Activated CD4-positive, alpha-beta T cell treated with anti-CD3 and anti-CD28 coated beads, Interleukin-10, Interleukin-2, amounts not matched to agents 100 ng/mL and 50 ng/mL, durations not matched to agents 16 hours and 8 hours (primary cell): ENCODE data around the gene HNRNPM.

Experiments used
- DNase-seq: peaks from one replicate; pipeline ENCODE4 v3.0.0-alpha.2; 2020

The HNRNPM gene

DNA sequence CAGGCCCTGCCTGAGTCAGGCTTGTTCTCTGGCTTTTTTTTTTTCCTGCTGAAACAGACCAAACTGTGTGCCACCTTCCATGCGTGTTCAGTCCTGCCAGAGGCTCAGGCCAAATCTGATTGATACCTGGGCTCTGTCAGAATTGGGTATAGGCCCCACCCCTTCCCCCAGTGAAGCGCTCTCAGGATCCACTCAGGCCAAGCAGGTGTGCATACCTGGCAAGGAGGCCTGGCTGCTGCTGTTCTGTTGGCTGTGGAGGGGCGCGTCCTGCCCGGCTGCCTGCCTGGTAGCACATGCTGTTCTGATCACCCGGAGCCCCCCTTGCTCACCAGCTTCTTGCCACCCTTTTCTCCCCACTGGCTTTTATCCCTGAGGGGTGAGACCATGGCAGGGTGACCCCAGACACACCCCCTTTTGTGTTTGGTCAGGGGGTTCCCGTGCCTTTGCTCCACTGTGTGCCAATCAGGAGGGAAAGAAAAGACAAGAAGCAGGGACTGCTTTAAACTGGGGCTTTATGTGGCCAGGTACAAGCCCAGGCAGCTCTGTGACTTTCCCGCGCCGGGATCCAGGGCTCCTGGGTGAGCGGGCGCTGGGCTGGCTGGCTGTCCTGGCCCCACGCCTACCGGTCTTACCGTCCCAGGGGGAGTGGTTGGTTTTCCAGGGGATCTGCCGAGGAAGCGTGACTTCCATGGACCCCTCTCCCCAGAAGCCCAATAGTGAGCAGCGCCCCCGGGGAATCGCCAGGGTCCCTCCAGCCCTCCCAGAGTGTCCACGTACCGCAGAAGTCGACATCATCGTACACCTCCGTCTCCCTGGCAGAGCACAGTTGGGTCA, 45.0 kb downstream of the HNRNPM start:
- DNase-seq, result no peak

DNA sequence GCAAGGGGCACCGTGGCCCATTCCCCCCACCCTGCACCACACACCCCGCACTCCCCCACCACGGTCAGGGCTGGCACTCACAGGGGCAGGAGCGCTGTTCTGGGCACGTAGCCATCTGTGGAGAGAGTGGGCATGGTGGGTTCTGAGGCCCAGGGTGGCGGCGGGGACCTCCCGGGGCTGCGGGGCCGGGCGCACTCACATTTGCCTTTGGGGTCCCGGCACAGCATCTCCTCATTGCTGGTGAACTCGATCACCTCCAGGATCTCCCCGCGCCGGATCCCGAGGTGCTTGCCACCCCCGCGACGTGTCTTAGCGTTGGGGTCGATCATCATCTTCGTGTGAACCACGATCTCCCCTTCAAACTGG, 45.6 kb downstream of the HNRNPM start:
- DNase-seq, result no peak

DNA sequence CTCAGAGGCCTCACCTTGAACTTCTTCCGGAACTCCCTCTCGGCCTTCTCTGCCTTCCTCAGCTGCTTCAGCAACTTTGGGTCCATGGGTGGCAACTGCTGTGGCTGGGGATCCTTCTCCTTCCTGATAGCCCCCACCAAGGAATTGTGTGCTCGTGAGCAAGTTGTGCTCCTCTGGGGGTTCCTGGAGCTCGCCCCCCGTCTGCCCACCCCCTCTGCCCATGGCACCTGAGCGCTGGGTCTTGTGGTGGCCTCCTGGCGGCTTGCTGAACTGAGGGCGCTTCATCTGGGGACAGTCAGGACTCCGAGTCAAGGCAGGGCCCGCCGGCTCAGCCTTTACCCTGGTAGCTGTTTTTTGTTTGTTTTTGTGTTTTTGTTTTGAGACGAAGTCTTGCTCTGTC, 46.1 kb downstream of the HNRNPM start:
- DNase-seq, result no peak

DNA sequence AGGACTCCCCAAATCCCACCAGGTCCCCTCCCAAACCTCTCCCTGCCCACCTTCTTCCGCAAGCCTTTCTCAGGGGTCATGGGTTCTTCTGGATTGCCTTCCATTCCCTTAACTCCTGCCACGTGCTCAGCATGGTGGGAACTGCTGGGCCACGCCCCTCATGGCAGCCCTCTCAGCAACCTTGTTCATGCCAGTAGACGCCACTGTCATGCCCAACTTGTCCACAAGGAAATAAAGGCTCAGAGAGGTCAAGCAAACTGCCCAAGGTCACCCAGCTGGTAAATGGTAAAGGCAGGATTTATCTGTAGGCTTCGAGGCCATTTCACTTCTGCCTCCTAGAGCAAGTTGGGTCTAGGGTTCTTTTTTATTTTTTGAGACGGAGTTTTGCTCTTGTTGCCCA, 46.8 kb downstream of the HNRNPM start:
- no peak for DNase-seq

DNA sequence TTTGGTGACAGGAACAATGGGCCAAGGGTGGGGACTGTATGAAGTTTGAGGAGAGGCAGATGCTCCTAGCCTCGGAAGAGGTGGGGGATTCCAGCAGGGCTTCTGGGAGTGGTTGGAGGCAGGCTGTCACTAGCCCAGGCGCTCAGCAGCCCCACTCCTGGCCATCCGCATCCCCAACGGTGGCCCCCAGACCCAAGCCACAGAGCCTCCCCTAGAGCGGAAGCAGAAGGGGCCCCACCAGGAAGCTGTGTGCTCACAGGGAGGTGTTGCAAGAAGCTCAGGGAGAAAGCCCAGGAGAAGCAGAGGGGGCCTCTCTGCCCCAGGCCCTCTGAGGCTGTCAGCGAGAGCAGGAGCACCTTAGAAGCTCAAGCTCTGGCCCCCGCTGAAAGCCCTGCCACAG, 49.4 kb downstream of the HNRNPM start:
- DNase-seq, result peak; percentile 25

DNA sequence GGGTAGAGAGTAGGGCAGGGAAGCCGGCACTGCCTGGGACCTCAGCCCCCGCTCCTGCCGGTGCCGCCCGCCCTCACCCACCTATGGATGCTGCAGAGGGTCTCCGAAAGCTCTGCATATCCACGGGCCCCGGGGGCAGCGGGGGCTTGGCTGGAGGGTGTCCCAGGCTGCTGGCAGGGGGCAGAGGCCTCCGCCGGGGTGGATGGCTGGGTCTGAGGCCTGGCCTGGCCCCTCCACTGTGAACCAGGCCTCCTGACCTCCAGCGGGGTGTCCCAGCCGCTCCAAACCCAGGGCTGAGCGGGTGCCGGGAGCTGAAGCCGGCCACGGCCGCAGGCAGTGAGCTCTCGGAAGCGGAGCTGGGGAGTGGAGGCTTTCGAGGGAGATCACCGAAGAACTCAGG, 53.5 kb downstream of the HNRNPM start:
- DNase-seq, result no peak

DNA sequence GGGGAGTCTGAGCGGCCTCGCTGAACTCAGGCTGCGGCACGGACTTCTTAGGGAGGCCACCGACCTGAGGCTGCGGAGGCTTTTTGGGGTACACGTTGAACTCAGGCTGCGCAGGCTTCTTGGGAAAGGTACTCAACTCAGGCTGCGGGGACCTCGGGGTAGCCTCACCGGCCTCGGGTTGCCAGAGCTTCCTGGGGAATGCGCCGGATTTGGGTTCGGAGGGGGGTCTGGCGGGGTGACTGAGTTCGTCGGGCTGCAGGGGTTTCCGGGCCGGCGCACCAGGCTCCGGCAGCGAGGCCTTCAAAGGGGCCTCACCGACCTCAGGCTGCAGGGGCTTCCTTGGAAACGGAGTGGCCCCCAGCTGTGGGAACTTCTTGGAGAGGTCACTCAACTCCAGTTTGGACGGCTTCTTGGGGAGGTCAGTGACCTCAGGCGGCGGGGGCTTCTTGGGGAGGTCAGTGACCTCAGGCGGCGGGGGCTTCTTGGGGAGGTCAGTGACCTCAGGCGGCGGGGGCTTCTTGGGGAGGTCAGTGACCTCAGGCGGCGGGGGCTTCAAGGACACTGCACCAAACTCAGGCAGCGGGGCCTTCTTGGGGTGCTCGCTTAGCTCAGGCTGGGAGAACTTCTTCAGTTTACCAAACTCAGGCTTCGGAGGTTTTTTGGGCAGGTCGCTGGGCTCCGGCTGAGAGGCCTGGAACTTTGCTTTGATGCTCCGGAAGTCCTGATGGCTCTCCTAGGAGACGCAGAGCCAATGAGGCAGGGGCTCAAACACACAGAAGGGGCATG, 54.5 kb downstream of the HNRNPM start:
- no peak for DNase-seq

DNA sequence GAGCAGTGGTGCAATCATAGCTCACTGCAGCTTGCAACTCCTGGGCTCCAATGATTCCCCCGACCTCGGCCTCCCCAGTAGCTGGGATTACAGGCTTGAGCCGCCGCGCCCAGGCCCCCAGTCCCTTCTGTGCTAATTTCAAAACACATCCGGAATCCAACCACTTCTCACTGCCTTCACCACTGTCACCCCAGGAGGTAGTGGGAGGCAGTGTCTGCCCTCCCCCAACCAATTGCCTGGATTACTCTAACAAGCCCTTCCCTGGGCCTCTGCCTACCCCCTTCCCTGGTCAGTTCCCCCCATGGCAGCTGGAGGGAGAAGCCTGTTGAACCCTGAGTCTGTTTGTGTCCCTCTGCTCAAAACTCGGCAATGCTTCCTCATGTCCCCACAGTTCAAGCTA, 55.4 kb downstream of the HNRNPM start:
- no peak for DNase-seq

DNA sequence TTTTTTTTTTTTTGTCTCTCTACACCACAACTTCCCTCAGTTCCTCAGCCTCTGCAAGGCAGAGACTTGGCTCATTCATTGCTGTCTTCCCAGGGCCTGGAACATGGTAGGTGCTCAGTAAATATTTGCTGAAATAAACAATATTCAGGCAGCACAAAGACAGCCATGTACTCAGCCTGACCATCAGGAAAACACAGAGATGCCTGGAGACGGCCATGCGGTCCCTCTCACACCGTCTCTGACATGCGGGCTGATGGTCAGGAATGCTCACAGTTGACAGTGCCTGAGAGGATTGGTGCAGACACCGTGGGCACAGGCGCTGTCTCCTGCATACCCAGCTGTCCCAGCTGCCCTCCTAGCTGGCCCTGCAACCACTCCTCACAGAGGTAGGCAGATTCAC, 56.7 kb downstream of the HNRNPM start:
- DNase-seq, result no peak

DNA sequence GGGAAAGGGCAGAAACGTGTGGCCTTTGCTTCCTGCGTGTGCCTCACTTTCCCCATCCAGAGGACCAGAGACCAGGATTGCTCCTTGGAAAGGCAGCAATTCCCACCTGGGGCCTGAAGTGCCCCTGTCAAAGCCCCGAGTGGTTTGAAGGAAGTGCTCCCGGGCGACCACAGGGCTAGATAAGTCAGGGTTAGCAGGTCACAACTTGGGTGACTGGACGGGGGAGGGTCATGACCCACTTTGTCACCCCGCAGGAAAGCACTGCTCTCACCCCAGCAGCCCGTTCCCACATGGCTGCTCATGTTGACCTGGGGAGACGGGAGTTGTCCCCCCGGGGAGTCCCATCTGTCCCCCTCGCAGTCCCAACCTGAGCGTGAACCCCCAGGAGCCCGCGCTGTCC, 57.2 kb downstream of the HNRNPM start:
- no peak for DNase-seq

DNA sequence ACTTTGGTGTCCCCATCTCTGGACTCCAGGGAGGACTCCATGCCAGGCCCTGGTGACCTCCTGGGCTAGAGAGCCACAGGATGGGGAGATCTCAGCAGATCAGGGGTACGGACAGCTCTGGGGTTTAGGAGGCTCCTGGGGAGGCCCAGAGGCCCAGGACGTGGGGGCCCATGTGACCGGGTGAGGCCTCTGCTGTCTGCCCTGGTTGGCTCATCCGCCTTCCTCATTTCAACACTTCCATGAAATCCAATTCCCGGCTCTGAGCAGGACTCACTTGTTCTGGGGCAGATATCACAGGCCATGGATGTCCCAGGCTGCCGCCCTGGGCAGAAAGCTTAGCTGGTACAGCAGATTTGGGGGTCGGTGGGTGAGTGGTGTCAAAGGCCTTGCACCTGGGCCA, 58.7 kb downstream of the HNRNPM start:
- no peak for DNase-seq

DNA sequence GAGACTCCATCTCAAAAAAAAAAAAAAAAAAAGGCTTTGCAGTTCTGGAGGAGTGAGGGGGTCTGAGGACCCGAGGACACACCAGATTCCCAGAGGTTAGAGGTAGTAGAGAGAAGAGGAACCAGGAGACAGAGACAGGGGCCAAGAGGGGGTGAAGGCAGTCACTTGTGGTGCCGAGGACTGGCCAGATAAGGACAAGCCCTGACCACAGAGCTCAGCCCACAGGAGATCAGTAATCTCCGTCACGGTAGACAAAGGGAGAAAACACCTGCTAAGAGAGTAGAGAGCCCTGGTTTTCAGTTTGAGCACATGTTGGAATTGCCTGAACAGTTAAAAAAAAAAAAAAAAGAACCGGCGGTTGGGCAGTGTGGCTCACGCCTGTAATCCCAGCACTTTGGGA, 59.4 kb downstream of the HNRNPM start:
- no peak for DNase-seq

DNA sequence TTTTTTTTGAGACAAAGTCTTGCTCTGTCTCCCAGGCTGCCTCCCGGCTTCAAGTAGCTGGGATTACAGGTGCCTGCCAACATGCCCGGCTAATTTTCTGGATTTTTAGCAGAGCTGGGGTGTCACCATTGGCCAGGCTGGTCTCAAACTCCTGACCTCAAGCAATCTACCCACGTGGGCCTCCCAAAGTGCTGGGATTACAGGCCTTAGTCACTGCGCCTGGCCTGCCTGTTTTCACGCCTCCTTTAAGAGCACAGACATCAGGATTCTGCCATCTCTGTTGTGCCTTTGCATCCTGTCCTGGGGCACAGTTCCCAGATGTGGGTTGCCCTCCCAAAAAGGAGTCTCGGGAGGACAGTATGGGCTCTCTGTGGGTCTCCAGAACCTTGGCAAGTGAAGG, 60.1 kb downstream of the HNRNPM start:
- no peak for DNase-seq

DNA sequence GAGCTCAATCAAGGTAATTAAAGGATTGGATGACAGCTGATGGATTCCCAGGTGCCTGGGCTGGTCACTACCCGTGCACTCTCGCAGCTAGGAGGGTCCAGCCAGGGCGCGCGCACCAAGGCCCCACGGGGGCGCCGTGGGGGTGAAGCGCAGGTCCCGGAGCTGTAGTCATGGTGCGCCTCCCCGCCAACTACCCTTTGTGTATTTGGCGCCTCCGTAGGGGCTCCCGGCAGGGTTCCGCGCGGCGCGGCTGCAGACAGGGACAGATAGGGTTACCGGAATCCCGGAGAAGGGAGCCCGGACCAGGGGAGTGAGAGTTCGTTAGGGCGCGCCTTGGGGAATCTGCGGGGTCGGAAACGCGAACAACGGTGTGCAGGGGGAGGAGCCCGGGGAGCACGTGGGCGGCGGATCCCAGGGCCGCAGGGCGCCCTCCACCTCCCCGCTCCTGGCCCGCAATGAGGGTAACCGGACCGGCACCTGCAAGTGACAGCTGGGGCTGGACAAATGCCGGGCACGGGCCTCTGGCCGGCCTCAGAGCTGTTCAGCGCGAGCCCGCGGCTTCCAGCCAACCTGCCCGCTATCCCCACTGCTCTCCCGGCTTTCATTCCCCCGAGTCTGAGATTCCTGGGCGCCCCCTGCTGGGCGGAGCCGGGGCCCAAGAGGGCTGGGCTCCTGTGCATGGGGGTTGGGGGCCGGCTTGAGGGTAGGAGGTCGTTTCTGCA, 61.1 kb downstream of the HNRNPM start:
- DNase-seq, result peak; percentile 79

DNA sequence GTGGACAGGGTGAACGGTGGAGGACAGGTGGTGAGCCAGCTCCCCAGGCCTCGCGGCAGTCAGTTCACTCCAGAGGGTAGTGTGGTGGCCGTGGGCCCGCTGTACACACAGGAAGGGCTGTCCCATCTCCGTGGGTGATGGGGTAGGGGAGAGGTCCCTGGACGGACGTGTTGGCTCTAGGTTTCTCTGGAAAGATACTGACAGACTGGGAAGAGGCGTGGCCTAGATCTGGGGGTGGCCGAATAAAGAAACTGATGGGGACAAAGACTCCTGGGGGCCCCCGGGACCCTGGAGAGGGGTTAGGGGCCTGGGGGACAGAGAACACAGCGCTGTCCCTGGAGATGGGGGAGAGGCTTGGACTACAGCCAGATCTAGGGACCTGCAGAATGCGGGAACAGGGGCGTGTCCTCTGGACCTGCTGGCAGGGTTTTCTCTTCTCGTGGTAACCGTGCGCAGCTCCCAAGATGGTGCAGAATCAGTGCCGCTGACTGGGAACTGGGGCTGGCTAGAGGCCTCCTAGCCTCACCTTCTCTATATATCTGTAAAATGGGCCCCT, 61.7 kb downstream of the HNRNPM start:
- no peak for DNase-seq

DNA sequence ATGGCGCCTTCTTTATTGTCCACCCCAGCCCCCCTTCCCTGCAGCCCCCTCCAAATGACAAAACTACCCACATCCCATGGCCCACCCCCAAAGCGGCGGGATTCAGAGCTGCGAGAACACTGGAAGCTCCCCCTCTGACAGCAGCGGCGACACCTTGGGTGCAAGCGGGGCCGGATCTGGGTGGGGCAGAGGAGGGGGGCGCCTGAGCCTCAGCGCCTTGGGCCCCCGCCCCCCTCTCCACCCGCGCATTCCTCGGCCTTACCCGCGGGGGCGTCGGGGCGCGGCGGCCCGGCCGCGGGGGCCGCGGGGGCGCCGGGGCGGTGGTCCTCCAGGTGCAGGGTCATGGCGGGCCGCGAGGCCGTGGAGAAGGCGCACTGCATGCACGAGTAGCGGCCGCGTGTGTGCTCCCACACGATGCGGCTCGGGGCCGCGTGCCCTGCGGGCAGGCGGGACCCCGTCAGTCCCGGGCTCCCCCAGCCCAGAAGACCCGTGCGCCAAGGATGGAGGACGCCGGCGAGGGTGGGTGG, 65.9 kb downstream of the HNRNPM start:
- no peak for DNase-seq

DNA sequence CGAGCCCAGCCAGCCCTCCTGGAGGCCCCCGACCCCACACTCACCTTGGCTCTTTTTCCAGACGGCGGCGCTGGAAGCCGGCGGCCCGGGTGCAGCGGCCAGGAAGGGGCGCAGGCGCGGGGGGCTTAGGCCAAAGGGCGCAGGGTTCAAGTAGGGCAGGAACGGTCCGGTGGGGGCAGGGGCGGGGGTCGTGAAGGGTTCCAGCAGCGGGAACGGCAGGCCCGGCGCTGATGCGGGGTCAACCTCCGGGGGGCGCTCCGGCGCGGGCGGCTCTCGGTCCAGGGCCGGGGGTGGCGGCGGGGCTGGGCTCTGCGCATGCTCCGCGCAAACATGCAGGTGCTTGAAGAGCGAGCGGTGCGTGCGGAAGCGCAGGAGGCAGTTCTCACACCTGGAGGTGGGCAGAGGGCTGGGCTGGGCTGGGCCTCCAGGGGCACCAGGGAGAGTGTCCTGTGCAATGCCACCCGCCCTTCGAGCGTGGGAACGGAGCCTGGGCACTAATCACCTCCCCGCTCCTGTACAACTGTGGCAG, 66.9 kb downstream of the HNRNPM start:
- no peak for DNase-seq

DNA sequence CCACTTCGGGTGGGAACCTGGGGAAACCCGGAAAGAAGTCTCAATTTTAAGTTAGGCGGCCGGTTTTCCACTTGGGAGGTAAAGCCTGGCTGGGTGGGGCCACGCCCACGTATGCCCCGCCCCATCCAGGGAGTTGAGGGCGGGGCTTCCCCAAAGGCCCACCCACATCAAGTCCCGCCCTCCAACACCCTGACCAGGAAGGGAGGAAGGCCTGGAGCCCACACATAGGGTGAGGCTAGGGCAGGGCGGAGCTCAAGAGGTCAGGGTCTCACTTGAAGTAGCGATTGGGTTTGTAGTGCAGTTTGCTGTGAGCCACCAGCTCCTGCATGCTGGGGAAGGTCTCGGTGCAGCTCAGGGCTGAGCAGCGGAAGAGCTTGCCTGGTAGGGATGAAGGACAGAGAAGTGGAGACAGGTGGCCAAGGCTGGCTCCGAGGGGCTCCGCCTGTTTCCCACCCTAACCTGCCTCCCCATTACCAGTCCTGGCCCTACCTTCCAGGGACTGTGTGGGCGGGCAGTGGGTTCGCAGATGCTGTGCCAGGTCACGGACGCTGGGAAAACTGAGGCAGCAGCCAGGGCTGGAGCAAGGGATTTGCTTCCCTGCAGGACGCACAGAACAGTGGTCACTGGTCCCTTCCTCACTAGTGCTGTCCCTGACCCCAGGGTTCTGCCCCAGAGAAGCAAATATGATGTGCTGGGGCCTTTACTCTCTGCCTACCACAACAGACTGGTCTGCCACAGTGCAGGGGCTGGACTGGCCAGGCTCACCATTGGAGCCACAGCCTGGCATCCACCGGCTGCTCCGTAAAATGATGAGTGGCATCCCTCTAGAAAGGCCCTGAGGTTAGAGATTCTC, 67.6 kb downstream of the HNRNPM start:
- peak; percentile 47 for DNase-seq

DNA sequence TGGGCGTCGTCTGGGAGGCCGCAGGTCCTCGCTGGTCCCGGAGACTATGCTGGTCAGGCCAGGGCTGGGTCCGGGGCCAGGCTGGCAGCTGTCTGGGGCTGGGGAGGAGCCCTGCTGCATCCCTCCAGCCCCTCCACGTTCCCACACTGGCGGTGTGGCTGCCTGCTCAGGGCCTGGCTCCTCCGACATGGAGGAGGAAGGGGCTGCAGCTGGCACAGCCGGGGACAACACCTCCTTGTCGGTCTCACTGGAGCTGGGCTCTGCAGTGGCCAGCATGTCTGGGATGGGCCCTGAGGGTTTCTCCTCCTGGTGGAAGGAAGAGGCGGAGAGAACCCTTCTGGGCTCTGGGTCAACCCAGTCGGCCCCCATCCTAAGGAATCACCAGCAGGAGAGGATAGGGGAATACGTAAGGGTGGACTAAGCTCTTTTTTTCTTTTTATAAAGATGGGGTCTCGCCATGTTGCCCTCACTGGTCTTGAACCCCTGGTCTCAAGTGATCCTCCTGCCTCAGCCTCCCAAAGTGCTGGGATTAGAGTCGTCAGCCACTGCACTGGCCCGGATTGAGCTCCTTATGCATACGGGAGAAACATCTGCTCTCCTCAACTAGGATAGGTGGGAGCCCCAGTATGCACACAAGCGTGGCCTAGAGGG, 68.4 kb downstream of the HNRNPM start:
- no peak for DNase-seq

DNA sequence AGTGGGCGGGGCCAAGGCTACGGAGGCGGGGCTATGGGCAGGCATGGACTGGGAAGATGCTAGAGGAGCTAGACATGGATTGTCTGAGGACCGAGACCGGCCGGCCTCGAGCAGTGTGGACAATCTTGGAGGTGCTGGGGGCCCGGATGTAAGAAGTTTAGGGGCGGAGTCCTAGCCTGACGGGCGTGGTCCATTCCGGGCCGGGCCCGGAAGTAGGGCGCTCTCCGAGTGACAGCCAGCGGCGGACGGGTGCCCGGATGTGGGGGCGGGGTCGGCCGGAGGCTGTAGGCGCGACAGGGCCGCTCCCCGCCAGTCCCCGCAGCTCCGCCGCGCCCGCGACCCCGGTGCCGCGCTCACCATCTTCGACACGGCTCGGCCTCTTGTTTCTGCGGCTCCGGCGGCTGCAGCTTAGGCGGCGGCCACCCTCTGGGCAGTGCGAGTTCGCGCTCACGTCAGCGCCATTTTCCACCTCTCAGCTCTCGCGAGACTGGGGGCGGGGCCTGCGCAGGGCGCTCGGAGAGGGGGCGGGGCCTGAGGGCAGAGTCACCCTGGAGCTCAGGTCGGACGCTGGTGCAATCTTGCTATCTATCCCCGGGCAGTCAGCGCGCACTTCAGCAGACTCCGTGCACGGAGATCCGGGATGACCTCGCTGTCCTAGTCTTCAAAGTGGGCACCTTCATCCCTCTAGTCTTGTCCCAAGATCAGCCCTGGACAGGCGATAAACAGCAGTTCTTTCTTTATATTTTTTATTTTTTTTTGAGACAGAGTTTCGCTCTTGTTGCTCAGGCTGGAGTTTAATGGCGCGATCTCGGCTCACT, 69.1 kb downstream of the HNRNPM start, which contains the start of gene ZNF414:
Gene ZNF414 (minus strand): TSS at position 481 of the 818 bp plus-strand sequence. CDS start 121 bp downstream, at position 360.
- peak; percentile 96 for DNase-seq
